Measurements from ENCODE around the gene FABP2.
"Not testable (repeated sequence)": the region's sequence is repeated elsewhere in the genome, so short reads cannot be mapped to it uniquely, and the experiment has no call there.

Gene FABP2

GRCh38 chr4:119307606-119308005 is 14.3 kb downstream of the FABP2 start:
- DNase-seq: no peak

- no peak for DNase-seq
Observed at GRCh38 chr4:119304431-119304830, 17.5 kb downstream of the FABP2 start.

- DNase-seq: no peak
Observed at GRCh38 chr4:119303587-119304305, 18.2 kb downstream of the FABP2 start.

- no peak for DNase-seq
Observed at GRCh38 chr4:119302073-119302832, 19.7 kb downstream of the FABP2 start.

- no peak for DNase-seq
Observed at GRCh38 chr4:119300101-119300978, 21.6 kb downstream of the FABP2 start.

GRCh38 chr4:119299741-119300100 is 22.2 kb downstream of the FABP2 start:
- DNase-seq: no peak

GRCh38 chr4:119299260-119299671 is 22.7 kb downstream of the FABP2 start:
- no peak for DNase-seq

- no peak for DNase-seq
Observed at GRCh38 chr4:119297795-119298194, 24.1 kb downstream of the FABP2 start.

- DNase-seq: no peak
Observed at GRCh38 chr4:119296356-119296755, 25.6 kb downstream of the FABP2 start.

- no peak for DNase-seq
Observed at GRCh38 chr4:119290598-119290997, 31.3 kb downstream of the FABP2 start.

GRCh38 chr4:119289313-119289712 is 32.6 kb downstream of the FABP2 start:
- no peak for DNase-seq

DNA sequence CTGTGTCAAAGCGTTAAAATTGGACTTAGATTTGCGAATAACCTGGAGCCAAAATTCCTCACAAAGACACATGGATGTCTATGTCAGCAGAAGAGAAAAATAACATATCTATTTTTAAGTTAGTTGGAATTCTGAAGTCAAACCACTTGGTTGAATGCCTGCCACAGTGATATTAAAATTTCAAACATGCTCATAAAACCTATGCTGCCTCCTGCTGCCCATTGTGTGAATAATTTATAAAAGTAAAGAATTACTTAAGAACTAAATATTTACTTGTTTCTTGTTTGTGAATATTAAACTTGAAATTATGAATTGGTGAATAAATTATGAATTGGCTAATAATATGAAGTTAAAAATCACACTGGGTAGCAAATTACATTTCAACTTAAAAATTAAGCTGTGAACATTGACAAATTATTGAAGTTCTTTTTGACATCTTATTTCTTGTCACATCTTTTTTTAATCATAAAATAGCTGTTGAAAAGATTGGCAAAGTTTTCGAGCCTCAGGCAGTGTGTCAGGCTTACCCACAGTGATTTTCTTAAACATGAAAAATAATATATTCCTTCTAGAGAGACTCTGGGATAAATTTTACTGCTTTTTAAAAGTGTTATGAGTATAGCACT is 35.4 kb downstream of the FABP2 start:
- no peak for DNase-seq

- DNase-seq: no peak
Observed at GRCh38 chr4:119284876-119285780, 36.8 kb downstream of the FABP2 start.

DNA sequence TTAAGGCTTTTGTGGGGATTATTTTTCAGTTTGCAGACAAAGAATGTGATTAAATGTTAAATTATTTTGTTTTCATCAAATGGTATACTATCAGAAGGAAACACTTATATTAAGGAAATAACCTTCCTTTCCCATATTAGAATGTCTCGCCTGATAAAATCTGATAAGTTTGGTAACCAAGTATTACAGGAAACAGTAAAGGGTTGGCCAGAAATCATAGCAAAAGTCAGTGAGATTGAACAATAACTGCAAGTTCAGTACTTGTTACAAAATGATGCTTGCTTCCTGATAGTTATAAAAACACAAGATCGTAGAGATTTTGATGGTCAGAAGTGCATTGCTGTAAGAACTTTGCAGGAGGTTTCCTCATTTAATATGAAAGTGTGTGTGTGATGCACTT is 40.5 kb downstream of the FABP2 start:
- no peak for DNase-seq

DNA sequence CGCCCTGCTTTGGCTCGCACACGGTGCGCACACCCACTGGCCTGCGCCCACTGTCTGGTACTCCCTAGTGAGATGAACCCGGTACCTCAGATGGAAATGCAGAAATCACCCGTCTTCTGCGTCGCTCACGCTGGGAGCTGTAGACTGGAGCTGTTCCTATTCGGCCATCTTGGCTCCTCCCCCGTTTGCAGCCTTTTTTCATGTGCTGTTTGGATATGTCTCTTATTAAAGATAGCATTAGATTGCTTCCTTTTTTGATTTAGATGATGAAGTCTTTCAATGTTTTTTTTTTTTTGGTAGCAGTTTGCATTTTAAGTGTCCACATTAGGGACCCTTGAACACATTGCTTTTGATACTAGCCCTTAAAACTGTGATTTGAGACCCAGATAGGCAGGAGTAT is 42.0 kb downstream of the FABP2 start:
- DNase-seq: not testable (repeated sequence)

GRCh38 chr4:119279541-119279940 is 42.4 kb downstream of the FABP2 start:
- not testable (repeated sequence) for DNase-seq

- no peak for DNase-seq
Observed at GRCh38 chr4:119271361-119272085, 50.4 kb downstream of the FABP2 start.

GRCh38 chr4:119268466-119268865 is 53.5 kb downstream of the FABP2 start:
- DNase-seq: no peak

Data from NCI-H187 (cell line).